ENCODE measurements around the gene EMD.

The EMD gene

GRCh38 chrX:154401045-154401799 lies 22.1 kb downstream of the EMD start:
- Histone ChIP-seq H3K4me3 (ENCODE audit: low read depth in 1 of 2, low read length in 1 of 2) (no peak overlapping the region), H3K27ac (peak overlapping the region; percentile 55)

GRCh38 chrX:154401918-154402621 lies 23.0 kb downstream of the EMD start:
- peaks cover 13 to 18% of the 10 kb centered on the region in 2 experiments for H3K4me1 ChIP-seq (ENCODE audit: control insufficient read depth in 1 of 2, insufficient read depth in 1 of 2, low read depth in 1 of 2, low read length in 1 of 2)
- no peaks in the 10 kb centered on the region for H3K27me3 ChIP-seq
- peaks cover 49% of the 10 kb centered on the region for H3K36me3 ChIP-seq
- no peaks in the 10 kb centered on the region for H3K9me3 ChIP-seq
- TF ChIP-seq CTCF (IDR thresholded peaks at IDR 0.05) = no peak
- peak overlapping the region; percentile 55 for H3K27ac ChIP-seq
- H3K4me3 ChIP-seq (ENCODE audit: low read depth in 1 of 2, low read length in 1 of 2) = no peak overlapping the region

More at GRCh38 chrX:154401045-154401799, 22.1 kb downstream of the EMD start:
- Histone ChIP-seq H3K9me3 (no peaks in the 10 kb centered on the region), H3K27me3 (no peaks in the 10 kb centered on the region), H3K4me1 (ENCODE audit: control insufficient read depth in 1 of 2, insufficient read depth in 1 of 2, low read depth in 1 of 2, low read length in 1 of 2) (peaks cover 16 to 21% of the 10 kb centered on the region in 2 experiments), H3K36me3 (peaks cover 49% of the 10 kb centered on the region)
- TF ChIP-seq CTCF (IDR thresholded peaks at IDR 0.05) = no peak

- TF ChIP-seq CTCF (IDR thresholded peaks at IDR 0.05) = no peak
- Histone ChIP-seq H3K27ac (peak overlapping the region; percentile 55), H3K4me3 (ENCODE audit: low read depth in 1 of 2, low read length in 1 of 2) (no peak overlapping the region), H3K4me1 (ENCODE audit: control insufficient read depth in 1 of 2, insufficient read depth in 1 of 2, low read depth in 1 of 2, low read length in 1 of 2) (peaks cover 9 to 16% of the 10 kb centered on the region in 2 experiments), H3K36me3 (peaks cover 49% of the 10 kb centered on the region), H3K27me3 (no peaks in the 10 kb centered on the region), H3K9me3 (no peaks in the 10 kb centered on the region)
Observed at GRCh38 chrX:154402622-154403127, 23.6 kb downstream of the EMD start.

- no peak for TF ChIP-seq CTCF (IDR thresholded peaks at IDR 0.05)
- Histone ChIP-seq H3K27me3 (no peaks in the 10 kb centered on the region), H3K36me3 (peaks cover 49% of the 10 kb centered on the region), H3K27ac (no peak overlapping the region), H3K4me1 (ENCODE audit: control insufficient read depth in 1 of 2, insufficient read depth in 1 of 2, low read depth in 1 of 2, low read length in 1 of 2) (peaks cover 13 to 21% of the 10 kb centered on the region in 2 experiments), H3K9me3 (no peaks in the 10 kb centered on the region), H3K4me3 (ENCODE audit: low read depth in 1 of 2, low read length in 1 of 2) (no peak overlapping the region)
Observed at GRCh38 chrX:154403192-154403591, 24.1 kb downstream of the EMD start.

- peaks cover 14 to 26% of the 10 kb centered on the region in 2 experiments for H3K4me1 ChIP-seq (ENCODE audit: control insufficient read depth in 1 of 2, insufficient read depth in 1 of 2, low read depth in 1 of 2, low read length in 1 of 2)
- no peak overlapping the region for H3K27ac ChIP-seq
- H3K4me3 ChIP-seq (ENCODE audit: low read depth in 1 of 2, low read length in 1 of 2) = no peak overlapping the region
- H3K27me3 ChIP-seq = no peaks in the 10 kb centered on the region
- no peaks in the 10 kb centered on the region for H3K9me3 ChIP-seq
- H3K36me3 ChIP-seq = peaks cover 49% of the 10 kb centered on the region
- TF ChIP-seq CTCF (IDR thresholded peaks at IDR 0.05) = no peak
Observed at GRCh38 chrX:154403858-154404257, 24.8 kb downstream of the EMD start.

Data from neutrophil (primary cell).